ENCODE data around the gene VPS37C. TPM values are rescaled to one million over a fixed set of nuclear protein-coding genes. Genes with fewer than 3 reads are reported as not detected.
A peak's percentile ranks its signal among the peaks of the same experiment; 100 is the strongest.

The VPS37C gene
- total and polyA plus RNA-seq, 10 of the 15 experiments (the other 5 are each of a cell fraction or from before 2014, with no cell fraction given) = 0.39 to 16.5 (median 7.8) TPM

DNA sequence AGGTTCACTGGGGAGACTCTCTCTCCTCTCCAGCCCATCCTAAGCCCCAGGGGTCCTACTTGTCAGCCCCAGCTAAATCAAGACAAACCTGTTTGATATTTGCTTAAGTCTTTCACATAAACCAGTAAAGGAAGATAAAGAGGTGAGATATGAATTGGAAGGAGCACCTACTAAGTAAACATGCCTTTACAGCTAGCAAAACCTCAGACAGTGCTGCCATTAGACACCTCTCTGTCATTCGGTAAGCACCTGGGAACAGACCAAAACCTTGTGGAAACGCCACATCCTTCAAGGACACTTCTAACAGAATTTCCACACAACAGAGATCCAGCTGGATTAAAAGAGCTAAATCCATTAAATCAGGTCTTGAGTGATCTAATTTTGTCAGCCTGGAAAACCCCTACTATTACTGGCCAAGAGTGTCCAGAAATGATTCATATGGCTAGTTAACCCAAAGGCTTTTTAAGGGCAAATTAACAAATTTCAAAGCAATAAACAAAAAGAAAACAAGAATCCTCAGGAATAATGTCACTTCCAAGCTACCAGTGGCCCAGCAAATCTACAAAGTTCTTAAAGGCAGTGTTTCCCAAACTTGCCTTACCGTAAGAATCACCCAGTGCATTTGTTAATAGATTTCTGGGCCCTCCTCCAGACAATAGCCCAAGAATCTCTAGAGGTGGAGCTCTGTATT is 2.4 kb downstream of the VPS37C start (continued):
- TF ChIP-seq TARDBP (IDR thresholded peaks at IDR 0.05; ENCODE audit: borderline replicate concordance) = no peak
- no peak for TF ChIP-seq HDAC2 (IDR thresholded peaks at IDR 0.05)
- peak; percentile 60 for TF ChIP-seq RUNX3 (IDR thresholded peaks at IDR 0.05; ENCODE audit: low read length)
- peak; percentile 60 to 64 for TF ChIP-seq IKZF2 (IDR thresholded peaks at IDR 0.05)
- TF ChIP-seq CHD2 (IDR thresholded peaks at IDR 0.05; ENCODE audit: borderline replicate concordance, low read depth, low read length) = no peak
- no peak for TF ChIP-seq ZNF217 (IDR thresholded peaks at IDR 0.05)
- no peak for TF ChIP-seq HDAC6 (IDR thresholded peaks at IDR 0.05; ENCODE audit: unreplicated experiment)
- TF ChIP-seq RCOR1 (conservative IDR thresholded peaks at IDR 0.05; ENCODE audit: low read depth, low read length) = no peak
- peak; percentile 70 for TF ChIP-seq MTA2 (IDR thresholded peaks at IDR 0.05; ENCODE audit: low read depth)
- peak; percentile 75 for TF ChIP-seq JUNB (IDR thresholded peaks at IDR 0.05)
- peak in 1 of 2 experiments; percentile 86; a peak in 2 of 4 replicates for TF ChIP-seq SRF (IDR thresholded peaks at IDR 0.05; ENCODE audit: low read depth in 2 of 2, low read length in 2 of 2)
- no peak for TF ChIP-seq BHLHE40 (IDR thresholded peaks at IDR 0.05; ENCODE audit: borderline replicate concordance in 1 of 2, low read depth in 2 of 2, low read length in 1 of 2)
- peak; percentile 69 for TF ChIP-seq RELA (IDR thresholded peaks at IDR 0.05; ENCODE audit: borderline replicate concordance, partially characterized antibody)
- TF ChIP-seq NR2C2 (IDR thresholded peaks at IDR 0.05; ENCODE audit: borderline replicate concordance, control insufficient read depth, insufficient read length, low read depth) = no peak
- TF ChIP-seq MEF2B (IDR thresholded peaks at IDR 0.05; ENCODE audit: partially characterized antibody, poor library complexity, severe bottlenecking) = peak; percentile 59
- TF ChIP-seq TCF12 (IDR thresholded peaks at IDR 0.05; ENCODE audit: low read depth, low read length) = no peak
- TF ChIP-seq, protein P1, sequence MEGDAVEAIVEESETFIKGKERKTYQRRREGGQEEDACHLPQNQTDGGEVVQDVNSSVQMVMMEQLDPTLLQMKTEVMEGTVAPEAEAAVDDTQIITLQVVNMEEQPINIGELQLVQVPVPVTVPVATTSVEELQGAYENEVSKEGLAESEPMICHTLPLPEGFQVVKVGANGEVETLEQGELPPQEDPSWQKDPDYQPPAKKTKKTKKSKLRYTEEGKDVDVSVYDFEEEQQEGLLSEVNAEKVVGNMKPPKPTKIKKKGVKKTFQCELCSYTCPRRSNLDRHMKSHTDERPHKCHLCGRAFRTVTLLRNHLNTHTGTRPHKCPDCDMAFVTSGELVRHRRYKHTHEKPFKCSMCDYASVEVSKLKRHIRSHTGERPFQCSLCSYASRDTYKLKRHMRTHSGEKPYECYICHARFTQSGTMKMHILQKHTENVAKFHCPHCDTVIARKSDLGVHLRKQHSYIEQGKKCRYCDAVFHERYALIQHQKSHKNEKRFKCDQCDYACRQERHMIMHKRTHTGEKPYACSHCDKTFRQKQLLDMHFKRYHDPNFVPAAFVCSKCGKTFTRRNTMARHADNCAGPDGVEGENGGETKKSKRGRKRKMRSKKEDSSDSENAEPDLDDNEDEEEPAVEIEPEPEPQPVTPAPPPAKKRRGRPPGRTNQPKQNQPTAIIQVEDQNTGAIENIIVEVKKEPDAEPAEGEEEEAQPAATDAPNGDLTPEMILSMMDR (IDR thresholded peaks at IDR 0.05 in 2 of 3, conservative IDR thresholded peaks at IDR 0.05 in 1 of 3; ENCODE audit: control insufficient read depth in 2 of 3, extremely low read depth in 1 of 3, insufficient read depth in 1 of 3, low read depth in 3 of 3, low read length in 3 of 3) = no peak
- TF ChIP-seq, protein P2, sequence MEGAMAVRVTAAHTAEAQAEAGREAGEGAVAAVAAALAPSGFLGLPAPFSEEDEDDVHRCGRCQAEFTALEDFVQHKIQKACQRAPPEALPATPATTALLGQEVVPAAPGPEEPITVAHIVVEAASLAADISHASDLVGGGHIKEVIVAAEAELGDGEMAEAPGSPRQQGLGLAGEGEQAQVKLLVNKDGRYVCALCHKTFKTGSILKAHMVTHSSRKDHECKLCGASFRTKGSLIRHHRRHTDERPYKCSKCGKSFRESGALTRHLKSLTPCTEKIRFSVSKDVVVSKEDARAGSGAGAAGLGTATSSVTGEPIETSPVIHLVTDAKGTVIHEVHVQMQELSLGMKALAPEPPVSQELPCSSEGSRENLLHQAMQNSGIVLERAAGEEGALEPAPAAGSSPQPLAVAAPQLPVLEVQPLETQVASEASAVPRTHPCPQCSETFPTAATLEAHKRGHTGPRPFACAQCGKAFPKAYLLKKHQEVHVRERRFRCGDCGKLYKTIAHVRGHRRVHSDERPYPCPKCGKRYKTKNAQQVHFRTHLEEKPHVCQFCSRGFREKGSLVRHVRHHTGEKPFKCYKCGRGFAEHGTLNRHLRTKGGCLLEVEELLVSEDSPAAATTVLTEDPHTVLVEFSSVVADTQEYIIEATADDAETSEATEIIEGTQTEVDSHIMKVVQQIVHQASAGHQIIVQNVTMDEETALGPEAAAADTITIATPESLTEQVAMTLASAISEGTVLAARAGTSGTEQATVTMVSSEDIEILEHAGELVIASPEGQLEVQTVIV (IDR thresholded peaks at IDR 0.05; ENCODE audit: borderline replicate concordance, partially characterized antibody) = no peak
- TF ChIP-seq BMI1 (IDR thresholded peaks at IDR 0.05; ENCODE audit: borderline replicate concordance) = no peak
- no peak for TF ChIP-seq PML (IDR thresholded peaks at IDR 0.05; ENCODE audit: low read length)
- TF ChIP-seq, protein P3, sequence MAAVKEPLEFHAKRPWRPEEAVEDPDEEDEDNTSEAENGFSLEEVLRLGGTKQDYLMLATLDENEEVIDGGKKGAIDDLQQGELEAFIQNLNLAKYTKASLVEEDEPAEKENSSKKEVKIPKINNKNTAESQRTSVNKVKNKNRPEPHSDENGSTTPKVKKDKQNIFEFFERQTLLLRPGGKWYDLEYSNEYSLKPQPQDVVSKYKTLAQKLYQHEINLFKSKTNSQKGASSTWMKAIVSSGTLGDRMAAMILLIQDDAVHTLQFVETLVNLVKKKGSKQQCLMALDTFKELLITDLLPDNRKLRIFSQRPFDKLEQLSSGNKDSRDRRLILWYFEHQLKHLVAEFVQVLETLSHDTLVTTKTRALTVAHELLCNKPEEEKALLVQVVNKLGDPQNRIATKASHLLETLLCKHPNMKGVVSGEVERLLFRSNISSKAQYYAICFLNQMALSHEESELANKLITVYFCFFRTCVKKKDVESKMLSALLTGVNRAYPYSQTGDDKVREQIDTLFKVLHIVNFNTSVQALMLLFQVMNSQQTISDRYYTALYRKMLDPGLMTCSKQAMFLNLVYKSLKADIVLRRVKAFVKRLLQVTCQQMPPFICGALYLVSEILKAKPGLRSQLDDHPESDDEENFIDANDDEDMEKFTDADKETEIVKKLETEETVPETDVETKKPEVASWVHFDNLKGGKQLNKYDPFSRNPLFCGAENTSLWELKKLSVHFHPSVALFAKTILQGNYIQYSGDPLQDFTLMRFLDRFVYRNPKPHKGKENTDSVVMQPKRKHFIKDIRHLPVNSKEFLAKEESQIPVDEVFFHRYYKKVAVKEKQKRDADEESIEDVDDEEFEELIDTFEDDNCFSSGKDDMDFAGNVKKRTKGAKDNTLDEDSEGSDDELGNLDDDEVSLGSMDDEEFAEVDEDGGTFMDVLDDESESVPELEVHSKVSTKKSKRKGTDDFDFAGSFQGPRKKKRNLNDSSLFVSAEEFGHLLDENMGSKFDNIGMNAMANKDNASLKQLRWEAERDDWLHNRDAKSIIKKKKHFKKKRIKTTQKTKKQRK (IDR thresholded peaks at IDR 0.05; ENCODE audit: low read depth, low read length) = no peak
- peak; percentile 20; the same call in 1 of the 2 replicates for TF ChIP-seq BCL11A (IDR thresholded peaks at IDR 0.05; ENCODE audit: low read depth, low read length)

Measured in GM12878 (cell line).